ENCODE results near the gene ADAMTS20.

Gene ADAMTS20

DNA sequence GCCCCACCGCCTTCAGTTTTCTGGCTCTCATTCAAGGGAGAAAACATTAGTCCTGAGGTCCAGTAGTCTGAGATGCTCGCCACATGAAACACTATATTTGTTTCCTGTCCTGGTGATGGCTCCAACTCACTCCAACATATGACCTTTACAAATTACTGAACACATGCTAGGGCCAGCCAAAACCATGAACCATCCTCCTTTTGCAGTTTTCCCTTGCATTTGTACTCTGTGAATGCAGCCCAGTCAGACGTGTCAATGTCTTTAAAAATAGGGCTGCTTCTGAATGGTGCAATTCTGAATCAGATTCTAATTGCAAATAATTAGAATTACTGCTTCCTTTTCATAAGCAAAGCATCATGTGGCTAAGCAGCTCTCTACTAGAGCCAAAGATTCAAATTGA is 36.0 kb downstream of the ADAMTS20 start:
- 0 out of 22 replicates have a peak, but pooled peaks cover 0 to under 1% (median 0%) of the 10 kb centered on the region in 11 experiments for H3K9me3 ChIP-seq (replicated peaks in 1 of 11)
- no peak overlapping the region for H3K9ac ChIP-seq

DNA sequence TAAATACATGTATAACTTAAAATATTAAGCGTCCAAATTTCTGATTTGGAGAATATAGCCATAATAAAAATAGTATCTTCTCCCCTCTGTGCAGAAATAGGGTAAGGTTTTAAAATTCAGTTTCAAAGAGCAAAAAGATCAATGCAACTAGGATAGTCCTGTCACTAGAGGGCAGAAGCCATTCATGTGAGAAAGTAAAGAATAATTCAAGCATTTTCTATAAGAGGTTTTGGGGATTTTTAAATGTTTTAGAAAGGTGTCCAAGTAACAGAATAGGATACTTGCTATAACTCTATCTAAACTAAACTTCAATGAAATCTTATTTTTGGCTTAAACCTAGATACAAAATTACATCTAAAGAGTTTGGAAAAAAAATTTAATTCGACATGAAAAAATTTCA is 50.3 kb downstream of the ADAMTS20 start:
- H3K4me1 ChIP-seq = no peaks in the 10 kb centered on the region
- no peaks in the 10 kb centered on the region for H3K9me3 ChIP-seq (replicated peaks in 1 of 11)
- TF ChIP-seq Cebpa-rat (IDR thresholded peaks at IDR 0.05) = no peak
- H3K9ac ChIP-seq = no peak overlapping the region
- no peak overlapping the region for H3K4me2 ChIP-seq
- H3K27me3 ChIP-seq = no peaks in the 10 kb centered on the region
- H3K4me3 ChIP-seq = no peak overlapping the region
- H4K20me1 ChIP-seq = no peaks in the 10 kb centered on the region
- no peak overlapping the region for H3K27ac ChIP-seq
- no peaks in the 10 kb centered on the region for H3K36me3 ChIP-seq

More for the DNA sequence above, 36.0 kb downstream of the ADAMTS20 start:
- Histone ChIP-seq H3K36me3 (no peaks in the 10 kb centered on the region), H3K27ac (no peak overlapping the region), H4K20me1 (no peaks in the 10 kb centered on the region), H3K27me3 (no peaks in the 10 kb centered on the region), H3K4me3 (no peak overlapping the region), H3K4me2 (no peak overlapping the region), H3K4me1 (no peaks in the 10 kb centered on the region)
- no peak for TF ChIP-seq Cebpa-rat (IDR thresholded peaks at IDR 0.05)

DNA sequence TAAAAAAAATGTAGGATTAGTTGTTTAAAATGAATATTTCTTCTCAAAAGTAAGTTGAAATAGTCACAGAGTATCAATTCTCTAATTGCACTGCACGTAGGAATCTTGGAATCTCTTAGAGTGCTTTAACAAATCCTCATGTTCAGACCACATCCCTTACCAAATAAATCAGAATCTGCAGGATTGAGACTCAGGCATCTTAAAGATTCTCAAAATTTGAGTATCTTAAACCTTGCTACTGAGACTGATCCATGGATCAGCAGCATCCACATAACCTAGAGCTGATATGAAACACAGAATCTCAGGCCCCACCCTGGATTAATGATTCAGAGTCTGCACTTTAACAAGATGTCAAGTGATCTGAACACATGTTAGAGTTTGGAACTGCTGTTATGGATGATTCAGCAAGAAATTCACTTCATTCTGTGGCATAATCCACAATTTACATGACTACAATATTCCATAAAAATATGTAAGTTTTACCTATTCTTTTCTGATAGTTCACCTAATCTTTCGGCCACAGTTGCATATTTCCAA is 58.7 kb downstream of the ADAMTS20 start:
- Histone ChIP-seq H4K20me1 (no peaks in the 10 kb centered on the region), H3K27me3 (no peaks in the 10 kb centered on the region), H3K9ac (no peak overlapping the region), H3K4me3 (no peak overlapping the region), H3K4me1 (no peaks in the 10 kb centered on the region), H3K27ac (no peak overlapping the region), H3K9me3 (replicated peaks in 1 of 11) (no peaks in the 10 kb centered on the region), H3K36me3 (no peaks in the 10 kb centered on the region), H3K4me2 (no peak overlapping the region)
- no peak for TF ChIP-seq Cebpa-rat (IDR thresholded peaks at IDR 0.05)

GRCh38 chr12:43482311-43483085 is 69.5 kb downstream of the ADAMTS20 start:
- H3K27ac ChIP-seq = no peak overlapping the region
- H3K9me3 ChIP-seq (replicated peaks in 1 of 11) = peaks cover 0 to 9% (median 4%) of the 10 kb centered on the region in 11 experiments; a peak in 8 of 22 replicates
- no peaks in the 10 kb centered on the region for H3K36me3 ChIP-seq
- no peaks in the 10 kb centered on the region for H4K20me1 ChIP-seq
- no peak for TF ChIP-seq Cebpa-rat (IDR thresholded peaks at IDR 0.05)
- no peak overlapping the region for H3K9ac ChIP-seq
- H3K4me3 ChIP-seq = no peak overlapping the region
- no peaks in the 10 kb centered on the region for H3K4me1 ChIP-seq
- H3K4me2 ChIP-seq = no peak overlapping the region
- H3K27me3 ChIP-seq = no peaks in the 10 kb centered on the region

DNA sequence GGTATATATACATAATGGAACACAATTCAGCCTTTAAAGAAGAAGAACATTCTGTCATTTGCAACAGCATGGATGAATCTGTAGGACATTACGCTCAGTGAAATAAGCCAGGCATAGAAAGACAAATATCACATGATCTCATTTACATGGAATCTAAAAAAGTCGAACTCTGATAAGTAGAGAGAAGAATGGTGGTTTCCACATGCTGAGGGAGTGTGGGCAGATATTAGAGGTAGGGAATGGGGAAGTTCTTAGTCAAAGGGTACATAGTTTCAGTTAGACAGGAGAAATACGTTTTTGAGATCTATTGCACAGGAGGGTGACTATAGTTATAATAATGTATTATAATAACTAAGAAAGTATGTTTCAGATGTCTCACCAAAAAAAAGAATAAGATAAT is 71.4 kb downstream of the ADAMTS20 start:
- no peak overlapping the region for H3K27ac ChIP-seq
- no peak overlapping the region for H3K4me2 ChIP-seq
- H3K27me3 ChIP-seq = no peaks in the 10 kb centered on the region
- no peaks in the 10 kb centered on the region for H3K4me1 ChIP-seq
- no peak overlapping the region for H3K9ac ChIP-seq
- H4K20me1 ChIP-seq = no peaks in the 10 kb centered on the region
- TF ChIP-seq Cebpa-rat (IDR thresholded peaks at IDR 0.05) = no peak
- peaks cover 0 to 3% (median 0%) of the 10 kb centered on the region in 11 experiments; a peak in 3 of 22 replicates for H3K9me3 ChIP-seq (replicated peaks in 1 of 11)
- no peaks in the 10 kb centered on the region for H3K36me3 ChIP-seq
- H3K4me3 ChIP-seq = no peak overlapping the region

DNA sequence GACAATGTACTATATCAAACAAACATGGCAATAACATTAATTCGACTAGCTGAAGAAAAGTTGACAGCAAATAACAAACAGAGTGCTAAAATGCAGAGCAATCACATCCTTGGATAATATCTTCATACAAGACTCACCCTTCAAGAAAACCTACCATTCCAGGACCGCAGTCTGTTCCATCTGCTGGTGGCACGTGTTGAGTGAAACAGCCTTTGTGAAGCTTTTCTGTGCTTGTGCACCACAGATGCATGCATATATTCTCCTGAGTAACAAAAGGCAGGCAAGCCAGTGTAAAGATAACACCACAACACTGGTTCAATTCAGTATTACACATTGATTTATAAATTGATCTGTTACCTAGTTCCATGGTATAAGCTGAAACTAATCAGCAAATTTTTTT is 89.3 kb downstream of the ADAMTS20 start:
- H3K36me3 ChIP-seq = no peaks in the 10 kb centered on the region
- no peaks in the 10 kb centered on the region for H3K4me1 ChIP-seq
- H4K20me1 ChIP-seq = no peaks in the 10 kb centered on the region
- no peaks in the 10 kb centered on the region for H3K27me3 ChIP-seq
- no peak overlapping the region for H3K4me2 ChIP-seq
- H3K4me3 ChIP-seq = no peak overlapping the region
- H3K27ac ChIP-seq = no peak overlapping the region
- H3K9me3 ChIP-seq (replicated peaks in 1 of 11) = peaks cover 0 to 5% (median 0%) of the 10 kb centered on the region in 11 experiments; a peak in 2 of 22 replicates
- H3K9ac ChIP-seq = no peak overlapping the region
- no peak for TF ChIP-seq Cebpa-rat (IDR thresholded peaks at IDR 0.05)

GRCh38 chr12:43462080-43462479 is 89.9 kb downstream of the ADAMTS20 start:
- Histone ChIP-seq H3K9me3 (replicated peaks in 1 of 11) (peaks cover 0 to 5% (median under 1%) of the 10 kb centered on the region in 11 experiments; a peak in 8 of 22 replicates), H3K36me3 (no peaks in the 10 kb centered on the region), H3K27ac (no peak overlapping the region), H3K4me3 (no peak overlapping the region), H3K4me2 (no peak overlapping the region), H3K4me1 (no peaks in the 10 kb centered on the region), H3K9ac (no peak overlapping the region), H4K20me1 (no peaks in the 10 kb centered on the region), H3K27me3 (no peaks in the 10 kb centered on the region)
- TF ChIP-seq Cebpa-rat (IDR thresholded peaks at IDR 0.05) = no peak

DNA sequence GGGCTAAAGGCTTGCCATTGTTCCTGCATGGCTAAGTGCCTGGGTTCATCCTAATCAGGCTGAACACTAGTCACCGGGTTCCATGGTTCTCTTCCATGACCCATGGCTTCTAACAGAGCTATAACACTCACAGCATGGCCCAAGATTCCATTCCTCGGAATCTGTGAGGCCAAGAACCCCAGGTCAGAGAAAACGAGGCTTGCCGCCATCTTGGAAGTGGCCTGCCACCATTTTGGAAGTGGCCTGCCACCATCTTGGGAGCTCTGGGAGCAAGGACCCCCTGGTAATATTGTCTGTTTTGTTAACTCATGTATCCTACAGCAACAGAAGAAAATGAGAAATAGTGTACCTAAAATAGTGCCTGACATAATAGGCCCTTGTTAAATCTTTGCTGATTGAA is 92.7 kb downstream of the ADAMTS20 start:
- no peak for TF ChIP-seq Cebpa-rat (IDR thresholded peaks at IDR 0.05)
- no peaks in the 10 kb centered on the region for H4K20me1 ChIP-seq
- H3K4me3 ChIP-seq = no peak overlapping the region
- no peaks in the 10 kb centered on the region for H3K36me3 ChIP-seq
- no peak overlapping the region for H3K27ac ChIP-seq
- H3K4me1 ChIP-seq = no peaks in the 10 kb centered on the region
- peaks cover 7 to 22% (median 18%) of the 10 kb centered on the region in 11 experiments for H3K9me3 ChIP-seq (replicated peaks in 1 of 11)
- no peak overlapping the region for H3K4me2 ChIP-seq
- no peaks in the 10 kb centered on the region for H3K27me3 ChIP-seq
- no peak overlapping the region for H3K9ac ChIP-seq

GRCh38 chr12:43453761-43454160 is 98.2 kb downstream of the ADAMTS20 start:
- no peaks in the 10 kb centered on the region for H3K4me1 ChIP-seq
- no peak for TF ChIP-seq Cebpa-rat (IDR thresholded peaks at IDR 0.05)
- H4K20me1 ChIP-seq = no peaks in the 10 kb centered on the region
- H3K9me3 ChIP-seq (replicated peaks in 1 of 11) = peaks cover 7 to 20% (median 17%) of the 10 kb centered on the region in 11 experiments
- H3K4me2 ChIP-seq = no peak overlapping the region
- no peaks in the 10 kb centered on the region for H3K27me3 ChIP-seq
- H3K4me3 ChIP-seq = no peak overlapping the region
- no peak overlapping the region for H3K27ac ChIP-seq
- H3K9ac ChIP-seq = no peak overlapping the region
- H3K36me3 ChIP-seq = no peaks in the 10 kb centered on the region

Measured in BLaER1 treated with 17β-estradiol and CSF1 and Interleukin-3, amounts not matched to agents 10 nM and 100 nM (cell line).